HL-60/S4 (cell line): ENCODE data around the gene AP1AR.
"Not testable (repeated sequence)": the region's sequence is repeated elsewhere in the genome, so short reads cannot be mapped to it uniquely, and the experiment has no call there.

ENCODE experiments used
- in situ Hi-C: fragments of 300-500 bp; cut with MboI; formaldehyde crosslinking; loops from 2 replicates; pipeline ENCODE4 v1.14.3; 2022; ENCODE audit warnings: low sequenced_read_pairs

Gene AP1AR

GRCh38 chr4:112277705-112278448 lies 46.3 kb downstream of the AP1AR start:
- in situ Hi-C loops: no loop called here

- in situ Hi-C loops: no loop called here
Observed at GRCh38 chr4:112279025-112279881, 47.7 kb downstream of the AP1AR start.

- in situ Hi-C loops: no loop called here
Observed at GRCh38 chr4:112279882-112280315, 48.3 kb downstream of the AP1AR start.

DNA sequence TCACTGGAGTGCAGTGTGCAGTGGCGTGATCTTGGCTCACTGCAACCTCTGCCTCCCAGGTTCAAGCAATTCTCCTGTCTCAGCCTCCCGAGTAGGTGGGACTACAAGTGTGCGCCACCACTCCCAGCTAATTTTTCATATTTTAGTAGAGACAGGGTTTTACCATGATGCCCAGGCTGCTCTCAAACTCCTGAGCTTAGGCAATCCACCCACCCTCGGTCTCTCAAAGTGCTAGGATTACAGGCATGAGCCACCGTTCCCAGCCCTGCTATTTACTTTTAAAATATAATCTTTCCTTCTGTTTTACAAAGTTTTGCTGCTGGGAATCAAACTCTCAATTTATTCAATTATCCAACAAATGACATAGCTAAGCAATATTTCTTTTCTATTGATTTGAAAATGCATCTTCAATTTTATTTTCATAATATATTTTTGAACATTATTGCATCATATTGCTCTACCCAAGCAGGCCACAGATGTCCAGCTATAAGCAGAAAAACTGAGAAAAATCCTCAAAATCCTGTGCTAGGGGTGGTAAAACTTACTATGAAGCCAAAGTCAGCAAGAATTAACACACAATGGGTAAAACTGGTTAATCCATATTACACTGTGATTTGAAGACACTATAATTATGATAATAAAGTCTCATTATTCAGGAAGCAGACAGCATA lies 48.9 kb downstream of the AP1AR start:
- in situ Hi-C loops: no loop called here

DNA sequence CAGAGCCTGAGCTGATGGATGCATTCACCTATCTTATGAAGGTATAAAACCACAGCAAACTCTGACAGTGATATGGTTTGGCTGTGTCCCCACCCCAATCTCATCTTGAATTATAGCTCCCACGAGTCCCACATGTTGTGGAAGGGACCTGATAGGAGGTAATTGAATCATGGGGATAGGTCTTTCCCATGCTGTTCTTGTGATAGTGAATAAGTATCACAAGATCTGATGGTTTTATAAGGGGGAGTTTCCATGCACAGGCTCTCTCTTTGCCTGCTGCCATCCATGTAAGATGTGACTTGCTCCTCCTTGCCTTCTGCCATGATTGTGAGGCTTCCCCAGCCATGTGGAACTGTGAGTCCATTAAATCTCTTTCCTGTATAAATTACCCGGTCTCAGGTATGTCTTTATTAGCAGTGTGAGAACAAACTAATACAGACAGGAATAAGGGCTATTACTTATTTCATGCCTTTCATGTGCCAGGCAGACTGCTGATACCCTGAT lies 50.4 kb downstream of the AP1AR start:
- in situ Hi-C loops: not testable (repeated sequence)

GRCh38 chr4:112282860-112283667 lies 51.5 kb downstream of the AP1AR start:
- in situ Hi-C loops: no loop called here

DNA sequence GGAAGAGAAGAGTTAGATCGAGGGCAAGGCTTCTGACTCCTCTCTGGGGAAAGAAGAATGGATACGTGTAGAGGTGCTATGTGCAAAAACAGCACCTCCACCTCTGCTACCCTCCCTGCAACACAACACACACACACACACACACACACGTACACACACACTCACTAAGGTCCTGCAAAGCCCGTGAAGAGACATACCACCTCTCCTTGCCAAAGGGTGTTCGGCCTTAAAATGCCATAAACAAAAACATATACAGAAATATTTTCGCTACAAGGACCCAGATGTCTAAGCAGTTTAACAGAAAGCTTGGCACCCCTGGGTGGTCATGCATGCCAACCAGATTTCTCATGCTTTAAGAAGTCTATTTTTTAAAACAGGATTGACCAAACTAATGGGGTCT lies 52.6 kb downstream of the AP1AR start:
- in situ Hi-C loops: no loop called here

DNA sequence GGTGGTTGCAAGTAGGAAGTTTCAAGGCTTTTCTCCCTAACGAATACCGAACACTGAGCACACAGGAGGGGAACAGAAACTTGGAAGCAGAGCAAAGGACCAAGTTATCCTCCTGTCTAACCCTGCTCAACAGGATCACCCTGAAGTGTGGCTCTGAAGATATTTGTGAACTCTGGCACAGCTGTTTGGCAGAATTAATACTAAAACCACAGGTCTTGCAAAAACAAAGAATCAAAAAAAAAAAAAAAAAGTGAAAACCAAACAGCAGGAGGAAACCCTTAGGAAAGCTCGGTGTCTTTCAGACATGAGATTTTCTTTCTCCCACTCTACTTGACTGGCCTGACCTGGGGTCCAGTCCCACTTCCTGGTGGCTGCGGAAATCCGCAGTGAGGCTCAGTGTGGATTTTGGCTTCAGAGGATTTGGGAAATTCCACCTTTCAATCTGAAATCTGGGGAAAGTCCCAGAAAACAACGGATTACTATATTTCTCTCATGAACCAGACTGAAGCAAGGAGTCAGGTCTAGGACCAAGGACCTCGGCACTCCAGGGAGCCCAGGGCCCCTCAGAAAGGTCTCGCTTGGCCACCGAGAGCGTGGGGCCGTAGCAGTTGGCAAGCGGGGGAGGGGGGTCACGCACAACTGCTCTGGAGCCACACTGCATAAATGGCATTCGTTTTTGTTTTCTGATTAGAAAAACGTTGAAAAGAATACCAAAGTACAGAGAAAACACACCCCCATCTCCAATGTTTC lies 53.2 kb downstream of the AP1AR start:
- in situ Hi-C loops: no loop called here

- in situ Hi-C loops: no loop called here
Observed at GRCh38 chr4:112287258-112287989, 55.8 kb downstream of the AP1AR start.

DNA sequence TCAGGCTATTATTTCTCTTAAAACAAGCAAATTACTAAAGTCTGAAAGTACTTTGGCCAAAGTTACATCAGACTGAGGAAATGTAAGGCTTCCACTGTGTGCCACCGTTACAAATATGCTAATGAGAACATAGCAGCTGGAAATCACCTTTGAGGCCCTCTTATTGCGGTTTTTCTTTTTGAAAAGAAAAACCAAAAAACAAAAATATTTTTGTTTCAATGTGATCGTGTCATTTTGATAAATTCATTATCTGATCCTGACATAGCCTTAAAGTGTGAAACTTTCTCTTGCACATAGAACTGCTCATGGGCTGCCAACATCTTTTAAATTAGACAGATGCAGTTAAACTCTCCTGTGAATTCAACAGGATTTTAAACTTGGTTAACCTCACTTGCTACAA lies 56.9 kb downstream of the AP1AR start:
- in situ Hi-C loops: no loop called here

- in situ Hi-C loops: no loop called here
Observed at GRCh38 chr4:112289407-112290253, 58.0 kb downstream of the AP1AR start.

DNA sequence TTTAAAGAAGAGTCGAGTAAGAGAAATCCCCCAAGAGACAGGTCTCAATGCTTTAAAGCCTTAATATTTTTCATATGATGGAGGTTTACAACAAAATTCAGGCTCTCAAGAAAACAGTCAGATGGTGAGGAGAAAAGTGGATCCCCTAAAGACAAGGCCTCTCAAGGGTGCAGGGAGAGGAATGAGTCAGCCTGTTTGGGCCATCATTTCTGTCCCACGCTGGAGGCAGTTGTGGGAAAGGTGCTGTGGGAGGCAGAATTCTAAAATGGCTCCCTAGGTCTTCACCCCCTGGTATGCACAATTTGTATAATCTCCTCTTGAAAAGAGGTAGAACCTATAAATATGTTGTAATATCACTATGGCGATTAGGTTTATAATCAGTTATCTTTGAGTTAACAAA lies 58.8 kb downstream of the AP1AR start:
- in situ Hi-C loops: no loop called here

DNA sequence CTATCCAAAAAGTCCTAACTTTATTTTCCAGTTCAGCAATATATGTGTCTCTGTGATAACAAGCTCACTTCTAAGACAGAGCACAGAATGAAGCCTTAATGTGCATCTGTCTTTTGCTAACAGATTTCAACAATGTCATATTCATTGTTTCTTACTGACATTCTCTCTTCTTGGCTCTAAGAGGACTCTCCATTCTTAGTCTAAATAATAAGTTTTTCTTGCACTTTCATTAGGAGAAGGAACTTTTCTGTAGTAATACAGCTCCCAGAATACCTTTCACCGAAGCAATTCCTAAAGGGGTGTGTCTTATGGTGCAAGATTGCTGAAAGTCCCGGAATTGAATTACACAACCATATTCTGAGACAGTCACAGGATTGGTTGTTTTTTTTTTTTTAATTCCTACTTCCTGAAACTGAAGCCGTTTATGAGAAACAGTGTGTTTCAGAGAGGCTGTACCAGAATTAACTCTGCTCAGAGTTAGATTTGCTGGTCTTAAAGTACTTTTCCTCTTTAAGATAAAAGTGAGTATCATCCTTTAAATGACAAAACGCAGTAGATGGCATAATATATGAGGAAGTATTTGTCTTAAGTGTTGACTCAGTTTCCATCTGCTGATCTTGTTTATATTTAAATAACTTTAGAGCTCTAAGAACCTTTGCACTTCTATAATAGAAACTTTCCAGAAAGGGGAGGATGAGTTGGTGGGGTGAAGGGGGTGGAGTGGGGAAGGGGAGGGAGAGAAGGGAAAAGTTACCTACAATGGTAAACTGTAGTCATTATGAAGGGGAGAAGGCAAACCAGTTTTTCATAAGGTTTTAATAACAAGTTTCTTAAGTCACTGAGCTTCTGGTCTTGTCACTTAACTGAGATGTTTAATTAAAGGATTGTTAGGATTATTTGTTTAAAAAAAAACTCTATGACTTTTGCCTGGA lies 65.6 kb downstream of the AP1AR start, which contains the start of gene ALPK1:
TSS of gene ALPK1 (plus strand) at position 421 of the 932 bp plus-strand sequence.
- in situ Hi-C loops: no loop called here

DNA sequence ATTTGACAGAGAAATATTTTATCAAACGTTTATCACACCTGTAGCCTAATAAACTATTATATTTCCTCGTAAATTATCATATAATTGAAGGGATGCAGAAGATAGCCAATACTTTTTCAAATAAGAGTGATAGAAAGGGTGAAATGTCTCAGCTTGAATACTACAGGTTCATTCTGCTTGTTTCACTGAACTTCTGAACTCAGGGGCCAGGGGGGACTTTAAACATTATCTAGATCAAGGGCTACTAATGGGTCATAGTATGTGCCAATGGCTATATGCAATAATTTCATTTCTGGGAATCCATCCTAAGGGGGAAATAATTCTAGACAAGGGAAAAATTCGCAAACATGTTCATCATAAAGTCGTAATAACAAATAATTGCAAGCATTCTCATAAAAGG lies 68.1 kb downstream of the AP1AR start:
- in situ Hi-C loops: no loop called here

DNA sequence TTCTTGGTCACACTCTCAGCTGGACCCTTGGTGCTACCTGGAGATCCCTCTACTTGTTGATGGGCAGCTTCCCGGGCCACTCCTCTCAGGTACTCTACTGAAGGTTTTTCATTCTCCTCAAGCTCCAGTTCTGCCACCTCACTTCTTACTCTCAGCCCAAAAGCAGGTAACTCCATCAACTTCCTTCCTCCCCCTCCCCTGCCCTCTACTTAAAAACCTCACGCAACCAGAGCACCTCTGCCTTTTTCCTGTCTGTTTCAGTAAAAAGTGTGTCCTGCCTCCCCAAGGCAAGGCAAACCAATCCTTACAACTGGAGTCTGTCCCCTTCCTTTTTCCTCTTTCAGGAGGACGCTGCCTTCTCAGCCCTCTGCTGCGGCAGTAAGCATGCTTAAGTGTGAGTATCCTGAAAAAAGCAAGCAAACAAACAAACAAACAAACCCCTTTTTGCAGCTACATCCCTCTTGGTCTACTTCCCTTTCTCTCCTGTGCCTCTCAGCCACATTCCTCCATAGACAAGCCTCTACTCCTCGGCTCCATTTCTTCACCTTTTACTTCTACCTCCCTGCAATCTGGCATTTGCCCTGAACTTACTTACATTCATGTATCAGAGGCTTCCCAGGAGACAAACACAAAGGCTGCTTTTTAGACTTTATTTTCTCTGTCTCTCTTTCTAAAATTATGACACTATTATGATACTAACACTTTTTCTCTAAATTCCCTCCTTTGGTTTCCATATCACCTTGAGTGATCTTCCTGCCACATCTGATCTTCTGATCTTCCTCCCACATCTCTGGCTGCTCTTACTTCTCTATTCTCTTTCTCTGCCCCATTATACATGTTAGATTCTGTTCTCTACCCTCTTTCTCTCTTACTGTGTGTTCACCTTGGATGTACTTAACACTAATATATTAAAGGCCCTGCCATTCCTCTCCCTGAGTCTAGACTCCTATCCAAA lies 71.0 kb downstream of the AP1AR start:
- in situ Hi-C loops: no loop called here

DNA sequence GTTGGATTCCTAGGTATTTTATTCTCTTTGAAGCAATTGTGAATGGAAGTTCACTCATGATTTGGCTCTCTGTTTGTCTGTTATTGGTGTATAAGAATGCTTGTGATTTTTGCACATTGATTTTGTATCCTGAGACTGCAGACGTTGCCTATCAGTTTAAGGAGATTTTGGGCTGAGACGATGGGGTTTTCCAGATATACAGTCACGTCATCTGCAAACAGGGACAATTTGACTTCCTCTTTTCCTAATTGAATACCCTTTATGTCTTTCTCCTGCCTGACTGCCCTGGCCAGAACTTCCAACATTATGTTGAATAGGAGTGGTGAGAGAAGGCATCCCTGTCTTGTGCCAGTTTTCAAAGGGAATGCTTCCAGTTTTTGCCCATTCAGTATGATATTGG lies 73.9 kb downstream of the AP1AR start:
- in situ Hi-C loops: not testable (repeated sequence)
